ENCODE measurements around the gene PRDX1.

DNA sequence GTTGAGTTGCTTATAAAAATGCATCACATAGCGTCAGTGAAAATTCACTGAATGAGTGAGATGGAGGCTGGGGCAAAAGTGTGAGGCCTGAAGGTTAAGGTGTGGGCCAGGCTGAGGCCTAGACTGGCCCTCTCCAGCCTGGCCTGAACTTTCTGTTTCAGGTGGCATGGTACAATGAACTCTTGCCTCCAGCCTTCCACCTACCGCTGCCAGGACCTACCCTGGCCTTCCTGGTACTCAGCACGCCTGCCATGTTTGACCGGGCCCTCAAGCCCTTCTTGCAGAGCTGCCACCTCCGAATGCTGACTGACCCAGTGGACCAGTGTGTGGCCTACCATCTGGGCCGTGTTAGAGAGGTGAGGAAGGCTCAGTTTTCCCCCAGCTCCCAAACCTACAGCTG lies 14.5 kb downstream of the PRDX1 start:
- TF ChIP-seq, protein P1, sequence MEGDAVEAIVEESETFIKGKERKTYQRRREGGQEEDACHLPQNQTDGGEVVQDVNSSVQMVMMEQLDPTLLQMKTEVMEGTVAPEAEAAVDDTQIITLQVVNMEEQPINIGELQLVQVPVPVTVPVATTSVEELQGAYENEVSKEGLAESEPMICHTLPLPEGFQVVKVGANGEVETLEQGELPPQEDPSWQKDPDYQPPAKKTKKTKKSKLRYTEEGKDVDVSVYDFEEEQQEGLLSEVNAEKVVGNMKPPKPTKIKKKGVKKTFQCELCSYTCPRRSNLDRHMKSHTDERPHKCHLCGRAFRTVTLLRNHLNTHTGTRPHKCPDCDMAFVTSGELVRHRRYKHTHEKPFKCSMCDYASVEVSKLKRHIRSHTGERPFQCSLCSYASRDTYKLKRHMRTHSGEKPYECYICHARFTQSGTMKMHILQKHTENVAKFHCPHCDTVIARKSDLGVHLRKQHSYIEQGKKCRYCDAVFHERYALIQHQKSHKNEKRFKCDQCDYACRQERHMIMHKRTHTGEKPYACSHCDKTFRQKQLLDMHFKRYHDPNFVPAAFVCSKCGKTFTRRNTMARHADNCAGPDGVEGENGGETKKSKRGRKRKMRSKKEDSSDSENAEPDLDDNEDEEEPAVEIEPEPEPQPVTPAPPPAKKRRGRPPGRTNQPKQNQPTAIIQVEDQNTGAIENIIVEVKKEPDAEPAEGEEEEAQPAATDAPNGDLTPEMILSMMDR (IDR thresholded peaks at IDR 0.05): no peak
- TF ChIP-seq POLR2A (IDR thresholded peaks at IDR 0.05): no peak
